ENCODE data around the gene PPP2R2C. TPM values are rescaled to one million over a fixed set of nuclear protein-coding genes. Genes with fewer than 3 reads are reported as not detected.
A peak's percentile ranks its signal among the peaks of the same experiment; 100 is the strongest.

The PPP2R2C gene
- polyA plus RNA-seq, 1 of the 3 experiments (the other 2 are of a cell fraction): 0.21 TPM

DNA sequence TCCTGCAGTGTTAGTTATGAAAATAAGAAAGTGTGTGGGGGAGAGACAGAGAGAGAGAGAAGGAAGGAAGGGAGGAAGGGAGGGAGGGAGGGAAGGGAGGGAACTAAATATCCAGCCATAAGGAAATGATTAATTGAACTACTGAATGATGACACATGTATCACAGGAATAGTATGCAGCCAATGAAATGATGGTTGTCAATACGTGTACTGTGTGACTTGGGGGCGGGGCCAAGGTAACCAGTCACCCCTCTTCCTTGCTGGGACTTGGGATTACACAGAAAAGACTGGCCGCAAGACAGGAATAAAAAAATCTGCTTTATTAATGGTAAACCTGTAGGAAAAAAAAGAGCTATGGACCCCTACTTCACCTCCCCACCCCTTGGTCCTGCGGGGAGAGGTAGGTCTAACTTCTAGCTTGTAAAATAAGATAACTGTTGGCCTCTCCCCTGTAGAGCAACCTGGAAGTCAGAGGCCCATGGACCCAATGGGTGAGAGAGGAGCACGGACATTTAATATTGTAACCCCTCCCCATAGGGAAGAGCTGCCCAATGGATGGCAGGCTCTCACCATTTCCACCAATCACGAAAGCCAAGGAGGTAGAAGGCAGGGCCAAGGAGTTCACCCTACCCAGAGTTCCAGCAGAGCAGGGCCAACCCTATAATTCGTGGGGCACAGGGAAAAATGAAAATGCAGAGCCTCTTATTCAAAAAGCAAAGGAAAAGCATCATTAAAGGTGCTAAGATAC lies 7.4 kb downstream of the PPP2R2C start:
- Histone ChIP-seq H3K4me3 (ENCODE audit: low read depth in 2 of 2, low read length in 1 of 2) (no peak overlapping the region), H2AFZ (ENCODE audit: low read depth) (no peak overlapping the region), H3K9me2 (no peaks in the 10 kb centered on the region), H3K27me3 (ENCODE audit: insufficient read depth) (peaks cover 7% of the 10 kb centered on the region), H3K4me2 (no peak overlapping the region), H3K79me2 (ENCODE audit: insufficient read depth) (no peaks in the 10 kb centered on the region), H3K9me3 (no peaks in the 10 kb centered on the region), H3K27ac (ENCODE audit: low read depth in 2 of 2, low read length in 1 of 2) (no peak overlapping the region), H3K9ac (no peak overlapping the region), H3K36me3 (replicated peaks in 1 of 2; ENCODE audit: control insufficient read depth in 1 of 2, insufficient read depth in 2 of 2, low read length in 1 of 2) (no peaks in the 10 kb centered on the region), H3F3A (replicated peaks; ENCODE audit: insufficient read depth) (no peaks in the 10 kb centered on the region), H3K4me1 (ENCODE audit: control insufficient read depth in 1 of 2, insufficient read depth in 2 of 2, low read depth in 1 of 2, low read length in 1 of 2) (peaks cover 0 to 3% of the 10 kb centered on the region in 2 experiments; a peak in 1 of 4 replicates), H4K20me1 (ENCODE audit: insufficient read depth) (no peaks in the 10 kb centered on the region)
- POLR2A ChIA-PET: no interaction called here
- 40% methylated on average over 7 of the region's 7 CpGs for WGBS (ENCODE audit: low lambda C conversion rate)
- CTCF ChIA-PET: interaction anchor here (2.0 kb wide), 1 partner anchor 81 kb away, joined by 4 read pairs; no protein-coding TSS in a partner anchor
- DNase-seq: peak; percentile 47
- TF ChIP-seq SMC3 (IDR thresholded peaks at IDR 0.05; ENCODE audit: low read depth, low read length) (no peak), EZH2phosphoT487 (IDR thresholded peaks at IDR 0.05; ENCODE audit: borderline replicate concordance, low read depth) (no peak)
- TF ChIP-seq, protein P1, sequence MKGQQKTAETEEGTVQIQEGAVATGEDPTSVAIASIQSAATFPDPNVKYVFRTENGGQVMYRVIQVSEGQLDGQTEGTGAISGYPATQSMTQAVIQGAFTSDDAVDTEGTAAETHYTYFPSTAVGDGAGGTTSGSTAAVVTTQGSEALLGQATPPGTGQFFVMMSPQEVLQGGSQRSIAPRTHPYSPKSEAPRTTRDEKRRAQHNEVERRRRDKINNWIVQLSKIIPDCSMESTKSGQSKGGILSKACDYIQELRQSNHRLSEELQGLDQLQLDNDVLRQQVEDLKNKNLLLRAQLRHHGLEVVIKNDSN (IDR thresholded peaks at IDR 0.05; ENCODE audit: borderline replicate concordance, low read depth): no peak
- TF ChIP-seq, protein P2, sequence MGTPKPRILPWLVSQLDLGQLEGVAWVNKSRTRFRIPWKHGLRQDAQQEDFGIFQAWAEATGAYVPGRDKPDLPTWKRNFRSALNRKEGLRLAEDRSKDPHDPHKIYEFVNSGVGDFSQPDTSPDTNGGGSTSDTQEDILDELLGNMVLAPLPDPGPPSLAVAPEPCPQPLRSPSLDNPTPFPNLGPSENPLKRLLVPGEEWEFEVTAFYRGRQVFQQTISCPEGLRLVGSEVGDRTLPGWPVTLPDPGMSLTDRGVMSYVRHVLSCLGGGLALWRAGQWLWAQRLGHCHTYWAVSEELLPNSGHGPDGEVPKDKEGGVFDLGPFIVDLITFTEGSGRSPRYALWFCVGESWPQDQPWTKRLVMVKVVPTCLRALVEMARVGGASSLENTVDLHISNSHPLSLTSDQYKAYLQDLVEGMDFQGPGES (IDR thresholded peaks at IDR 0.05; ENCODE audit: low read depth, low read length): no peak

DNA sequence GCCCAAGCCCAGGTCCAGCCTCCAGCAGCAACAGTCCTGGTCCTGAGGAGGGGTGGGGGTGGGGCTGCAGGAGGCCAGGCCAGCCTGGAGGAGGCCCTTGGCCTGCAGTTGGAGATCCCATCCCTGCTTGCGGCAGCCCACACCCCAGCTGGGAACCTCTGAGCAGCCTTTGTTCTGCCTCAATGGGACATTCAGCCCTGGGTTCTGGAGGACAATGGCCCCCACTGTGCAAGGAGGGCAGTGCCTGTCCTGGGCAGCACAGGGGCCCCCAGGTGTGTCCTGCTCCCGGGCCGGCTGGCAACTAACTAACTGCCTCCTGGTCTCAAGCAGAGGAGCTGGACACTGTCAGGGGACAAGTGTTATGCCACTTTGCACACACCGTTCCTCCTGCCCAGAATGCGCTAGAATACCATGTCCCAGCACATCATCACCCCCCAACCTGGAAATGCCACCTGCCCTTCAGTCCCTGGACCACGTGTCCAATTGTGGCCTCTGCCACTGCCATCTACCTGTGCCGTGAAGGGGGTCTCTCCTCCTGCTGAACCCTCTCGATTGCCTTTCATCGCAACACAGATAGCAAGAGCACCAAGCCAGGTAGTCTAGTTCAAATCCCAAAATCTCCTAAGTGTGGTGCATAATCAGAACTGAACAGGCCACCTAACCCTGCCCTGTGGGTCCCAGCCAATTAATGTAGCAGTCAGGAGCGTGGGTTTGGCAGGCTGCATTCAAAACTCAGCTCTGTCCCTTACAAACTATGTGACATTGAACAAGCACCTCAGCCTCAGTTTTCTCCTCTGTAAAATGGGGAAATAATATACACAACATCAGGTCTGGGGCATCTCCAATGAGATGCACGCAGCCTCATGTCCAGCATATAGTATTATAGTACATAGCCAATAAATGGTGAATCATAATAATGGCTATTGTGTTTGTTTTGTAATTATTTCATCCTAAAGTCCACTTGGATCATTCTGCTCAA lies 8.8 kb downstream of the PPP2R2C start:
- ChIA-PET CTCF (interaction anchor here (0.7 to 1.0 kb wide), 3 partner anchors 11 to 131 kb away, joined by 3 read pairs; no protein-coding TSS in a partner anchor), POLR2A (no interaction called here)
- Histone ChIP-seq H3F3A (replicated peaks; ENCODE audit: insufficient read depth) (no peaks in the 10 kb centered on the region), H3K9ac (no peak overlapping the region), H3K9me3 (no peaks in the 10 kb centered on the region), H3K4me3 (ENCODE audit: low read depth in 2 of 2, low read length in 1 of 2) (no peak overlapping the region), H3K36me3 (replicated peaks in 1 of 2; ENCODE audit: control insufficient read depth in 1 of 2, insufficient read depth in 2 of 2, low read length in 1 of 2) (no peaks in the 10 kb centered on the region), H3K79me2 (ENCODE audit: insufficient read depth) (no peaks in the 10 kb centered on the region), H4K20me1 (ENCODE audit: insufficient read depth) (no peaks in the 10 kb centered on the region), H3K4me2 (no peak overlapping the region), H3K27ac (ENCODE audit: low read depth in 2 of 2, low read length in 1 of 2) (no peak overlapping the region), H3K9me2 (no peaks in the 10 kb centered on the region), H2AFZ (ENCODE audit: low read depth) (no peak overlapping the region), H3K27me3 (ENCODE audit: insufficient read depth) (no peaks in the 10 kb centered on the region), H3K4me1 (ENCODE audit: control insufficient read depth in 1 of 2, insufficient read depth in 2 of 2, low read depth in 1 of 2, low read length in 1 of 2) (no peaks in the 10 kb centered on the region; a peak in 1 of 4 replicates)
- no peak for DNase-seq
- WGBS (ENCODE audit: low lambda C conversion rate): 39% methylated on average over 6 of the region's 11 CpGs
- no peak for TF ChIP-seq GABPA (IDR thresholded peaks at IDR 0.05; ENCODE audit: low read depth)
- TF ChIP-seq, protein P3, sequence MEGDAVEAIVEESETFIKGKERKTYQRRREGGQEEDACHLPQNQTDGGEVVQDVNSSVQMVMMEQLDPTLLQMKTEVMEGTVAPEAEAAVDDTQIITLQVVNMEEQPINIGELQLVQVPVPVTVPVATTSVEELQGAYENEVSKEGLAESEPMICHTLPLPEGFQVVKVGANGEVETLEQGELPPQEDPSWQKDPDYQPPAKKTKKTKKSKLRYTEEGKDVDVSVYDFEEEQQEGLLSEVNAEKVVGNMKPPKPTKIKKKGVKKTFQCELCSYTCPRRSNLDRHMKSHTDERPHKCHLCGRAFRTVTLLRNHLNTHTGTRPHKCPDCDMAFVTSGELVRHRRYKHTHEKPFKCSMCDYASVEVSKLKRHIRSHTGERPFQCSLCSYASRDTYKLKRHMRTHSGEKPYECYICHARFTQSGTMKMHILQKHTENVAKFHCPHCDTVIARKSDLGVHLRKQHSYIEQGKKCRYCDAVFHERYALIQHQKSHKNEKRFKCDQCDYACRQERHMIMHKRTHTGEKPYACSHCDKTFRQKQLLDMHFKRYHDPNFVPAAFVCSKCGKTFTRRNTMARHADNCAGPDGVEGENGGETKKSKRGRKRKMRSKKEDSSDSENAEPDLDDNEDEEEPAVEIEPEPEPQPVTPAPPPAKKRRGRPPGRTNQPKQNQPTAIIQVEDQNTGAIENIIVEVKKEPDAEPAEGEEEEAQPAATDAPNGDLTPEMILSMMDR (IDR thresholded peaks at IDR 0.05): no peak
- TF ChIP-seq RAD21 (IDR thresholded peaks at IDR 0.05; ENCODE audit: low read length): no peak
- no peak for TF ChIP-seq GATA2 (CRISPR knock-in tag; IDR thresholded peaks at IDR 0.05)
- TF ChIP-seq FOXJ3 (CRISPR knock-in tag; IDR thresholded peaks at IDR 0.05): no peak

Data from SK-N-SH (cell line).